Skeletal muscle cell (primary cell): ENCODE data around the gene SEC62.

ENCODE experiments used
- DNase-seq: peaks from one replicate; pipeline ENCODE4 v3.0.0-alpha.2; 2010; ENCODE audit warnings: low read depth
- H3K4me3 ChIP-seq: 2 replicates; pipeline ENCODE4 v1.5.1; 2011; ENCODE audit warnings: low read depth, mild to moderate bottlenecking, control low read depth, low read length, moderate library complexity

The SEC62 gene, protein sequence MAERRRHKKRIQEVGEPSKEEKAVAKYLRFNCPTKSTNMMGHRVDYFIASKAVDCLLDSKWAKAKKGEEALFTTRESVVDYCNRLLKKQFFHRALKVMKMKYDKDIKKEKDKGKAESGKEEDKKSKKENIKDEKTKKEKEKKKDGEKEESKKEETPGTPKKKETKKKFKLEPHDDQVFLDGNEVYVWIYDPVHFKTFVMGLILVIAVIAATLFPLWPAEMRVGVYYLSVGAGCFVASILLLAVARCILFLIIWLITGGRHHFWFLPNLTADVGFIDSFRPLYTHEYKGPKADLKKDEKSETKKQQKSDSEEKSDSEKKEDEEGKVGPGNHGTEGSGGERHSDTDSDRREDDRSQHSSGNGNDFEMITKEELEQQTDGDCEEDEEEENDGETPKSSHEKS

DNA sequence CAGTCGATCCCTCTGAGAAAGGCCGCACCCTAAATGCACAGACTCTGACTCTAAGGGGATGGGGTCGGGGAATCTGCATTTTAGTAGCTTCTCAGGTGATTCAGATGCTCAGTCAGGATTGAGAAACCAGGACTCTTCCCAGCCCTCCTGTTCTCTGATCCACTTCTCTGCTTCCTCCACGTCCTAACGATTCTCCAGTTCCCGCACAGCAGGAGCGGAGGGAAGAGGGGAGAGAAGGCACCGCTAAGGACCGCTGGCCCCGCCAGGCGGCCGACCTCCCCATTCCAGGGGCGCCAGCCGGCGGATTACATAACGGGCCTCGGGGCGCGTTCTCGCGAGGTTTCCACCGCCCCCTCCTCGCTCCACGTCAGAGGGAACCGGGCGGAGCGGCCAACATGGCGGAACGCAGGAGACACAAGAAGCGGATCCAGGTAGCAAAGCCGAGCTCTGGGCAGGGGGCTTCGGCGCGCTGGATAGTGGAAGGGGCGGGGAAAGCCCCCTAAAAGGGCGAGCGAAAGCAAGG is at the start of gene SEC62:
SEC62 (plus strand) TSS at position 380 of the 523 bp plus-strand sequence; CDS start at position 396, 16 bp downstream.
- peak; percentile 73 for DNase-seq
- peak within 1 kb of the TSS; percentile 71 for H3K4me3 ChIP-seq

DNA sequence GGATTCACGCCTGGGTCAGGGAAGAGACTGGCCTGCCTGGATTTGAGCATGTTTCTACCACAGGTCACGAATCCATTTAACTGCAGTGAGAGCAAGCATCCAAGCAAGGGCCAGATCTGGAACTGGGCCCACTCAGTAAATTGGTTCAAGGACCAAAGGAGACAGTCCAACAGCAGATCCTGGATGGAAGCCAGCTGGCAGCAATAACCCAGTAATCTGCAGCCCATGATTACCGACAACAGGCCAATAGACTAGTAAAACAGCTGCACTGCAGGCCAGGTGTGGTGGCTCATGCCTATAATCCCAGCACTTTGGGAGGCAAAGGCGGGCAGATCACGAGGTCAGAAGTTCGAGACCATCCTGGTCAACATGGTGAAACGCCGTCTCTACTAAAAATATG is 43.4 kb upstream of the SEC62 start:
- no peak overlapping the region for H3K4me3 ChIP-seq
- DNase-seq: no peak

DNA sequence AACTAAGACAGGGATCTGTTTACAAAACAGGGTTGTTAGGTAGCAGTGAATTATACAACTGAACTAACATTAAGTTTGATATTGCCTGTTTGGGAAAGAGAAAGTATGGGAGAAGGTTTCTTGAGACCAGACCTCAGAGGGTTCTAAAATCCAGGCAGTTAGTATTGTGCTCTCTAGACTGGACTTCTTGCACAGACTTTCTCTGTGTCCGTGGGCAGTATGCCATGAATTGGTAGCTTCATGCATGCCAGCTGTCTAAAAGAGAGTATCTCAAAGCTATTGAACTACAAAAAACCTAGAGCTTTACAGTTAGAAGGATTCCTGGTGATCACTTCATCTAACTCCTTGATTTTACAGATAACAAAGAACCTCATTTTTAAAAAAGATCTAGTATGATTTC is 42.8 kb upstream of the SEC62 start:
- DNase-seq: no peak
- H3K4me3 ChIP-seq: no peak overlapping the region

DNA sequence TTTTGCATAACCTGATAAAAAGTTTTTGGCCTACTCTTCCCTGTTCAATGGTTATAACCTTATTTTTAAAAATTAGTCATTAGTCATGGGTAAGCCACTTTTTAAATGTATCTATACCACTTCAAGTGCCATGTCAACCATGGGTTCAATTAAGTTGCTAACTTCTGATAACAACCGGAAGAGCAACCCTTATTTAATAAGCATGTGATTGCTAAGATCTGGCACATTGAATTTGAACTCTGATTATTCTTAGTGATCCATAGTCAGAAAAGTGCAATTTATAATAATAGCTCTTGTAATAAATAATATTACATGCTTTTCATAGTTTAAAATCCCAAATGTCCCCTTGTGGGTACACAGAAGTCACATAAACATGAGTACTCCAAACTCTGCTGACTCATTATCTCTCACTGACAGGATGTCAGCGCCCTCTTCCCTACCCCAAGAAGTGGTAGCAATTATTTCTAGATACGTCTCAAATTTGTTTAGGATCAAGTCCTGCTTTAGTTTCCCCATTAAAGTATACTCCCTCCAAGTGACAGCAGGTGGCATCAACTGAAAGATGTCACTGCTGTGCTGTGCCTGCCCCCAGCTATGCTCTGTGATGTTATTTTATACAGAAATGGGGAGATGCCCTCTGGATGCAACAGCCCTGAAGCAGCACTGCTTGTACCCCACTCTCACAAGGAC is 36.6 kb upstream of the SEC62 start:
- no peak for DNase-seq
- H3K4me3 ChIP-seq: no peak overlapping the region

DNA sequence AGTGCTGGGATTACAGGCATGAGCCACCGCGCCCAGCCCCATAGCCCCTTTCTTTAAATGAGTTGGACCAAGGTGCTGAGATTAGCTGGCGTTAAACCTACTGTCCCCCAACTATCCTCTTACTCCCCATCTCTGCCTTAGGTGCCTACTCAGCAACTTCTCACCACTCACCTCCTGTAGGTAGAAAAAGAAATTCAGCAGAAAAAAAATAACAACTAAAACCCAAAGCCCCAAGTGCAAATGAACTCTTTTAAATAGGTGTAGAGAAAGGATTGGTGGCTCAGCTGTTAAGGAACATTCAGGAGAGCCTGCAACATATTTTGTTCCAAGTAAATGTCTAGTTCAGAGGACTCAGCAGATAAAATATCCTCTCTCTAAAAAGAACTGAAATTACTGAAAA is 35.8 kb upstream of the SEC62 start:
- no peak overlapping the region for H3K4me3 ChIP-seq
- no peak for DNase-seq

DNA sequence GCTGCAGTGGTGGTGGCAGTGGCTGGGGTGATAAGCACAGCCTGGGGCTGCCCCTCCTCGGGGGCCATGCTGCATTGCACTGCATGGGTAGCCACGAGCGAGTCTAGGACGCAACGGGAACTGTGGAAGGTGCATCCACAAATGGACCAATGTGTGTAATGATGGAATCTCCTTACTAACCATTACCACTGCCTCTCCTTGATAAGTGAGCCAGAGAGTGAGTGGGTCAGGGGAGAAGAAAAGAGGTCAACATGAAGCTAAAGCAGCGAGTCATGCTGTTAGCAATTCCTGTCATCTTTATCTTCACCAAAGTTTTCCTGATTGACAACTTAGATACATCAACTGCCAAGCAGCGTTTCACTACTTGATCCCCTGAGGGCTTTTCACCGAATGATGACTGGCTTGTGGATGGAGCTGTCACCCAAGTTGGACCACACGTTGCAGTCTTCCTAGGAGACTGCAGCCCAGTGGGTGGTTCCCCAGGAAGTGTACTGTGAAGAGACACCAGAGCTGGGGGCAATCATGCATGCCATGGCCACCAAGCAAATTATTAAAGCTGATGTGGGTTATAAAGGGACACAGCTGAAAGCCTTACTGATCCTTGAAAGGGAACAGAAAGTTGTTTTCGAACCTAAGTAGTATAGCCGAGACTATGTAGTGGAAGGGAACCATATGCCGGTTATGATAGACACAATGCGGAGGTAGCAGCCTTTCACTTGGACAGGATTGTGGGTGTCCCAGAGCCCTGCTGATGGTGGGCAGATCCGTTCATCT is 34.7 kb upstream of the SEC62 start:
- no peak for DNase-seq
- no peak overlapping the region for H3K4me3 ChIP-seq

DNA sequence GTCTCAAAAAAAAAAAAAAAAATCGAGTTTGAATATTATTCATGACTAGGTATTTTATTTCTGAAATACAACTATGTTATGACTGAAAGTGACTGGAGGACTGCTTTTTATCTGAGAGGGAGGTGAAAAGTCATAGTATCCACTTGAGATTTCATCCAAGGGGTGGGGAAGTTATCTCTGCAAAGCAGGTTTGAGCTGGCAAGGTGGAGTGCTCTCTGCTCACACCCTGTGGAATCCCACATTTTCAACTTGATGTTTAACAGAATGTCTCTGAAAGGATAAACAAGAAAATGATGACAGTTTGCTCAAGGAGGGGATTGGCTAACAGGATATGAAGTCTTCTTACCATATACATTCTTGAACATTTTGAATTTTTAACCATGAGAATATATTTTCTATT is 27.3 kb upstream of the SEC62 start:
- DNase-seq: no peak

DNA sequence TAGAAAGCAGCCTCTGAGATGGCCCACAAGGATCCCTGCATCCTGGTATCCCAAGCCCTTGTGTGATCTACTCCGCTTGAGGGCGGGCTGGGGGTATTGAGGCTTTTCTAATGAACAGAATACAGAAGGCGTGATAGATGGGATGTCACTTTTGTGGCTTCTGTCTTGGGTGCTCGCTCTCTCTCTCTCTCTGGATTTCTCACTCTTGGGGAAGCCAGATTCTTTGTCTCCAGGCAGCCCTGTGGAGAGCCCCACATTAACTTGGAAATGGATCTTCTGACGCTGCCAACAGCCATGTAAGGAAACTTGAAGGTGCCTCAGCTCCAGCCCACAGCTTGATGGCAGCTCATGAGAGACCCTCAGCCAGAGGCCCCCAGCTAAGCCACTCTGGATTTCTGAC is 26.9 kb upstream of the SEC62 start:
- no peak for DNase-seq
- no peak overlapping the region for H3K4me3 ChIP-seq

More for the DNA sequence above, 27.3 kb upstream of the SEC62 start:
- no peak overlapping the region for H3K4me3 ChIP-seq

DNA sequence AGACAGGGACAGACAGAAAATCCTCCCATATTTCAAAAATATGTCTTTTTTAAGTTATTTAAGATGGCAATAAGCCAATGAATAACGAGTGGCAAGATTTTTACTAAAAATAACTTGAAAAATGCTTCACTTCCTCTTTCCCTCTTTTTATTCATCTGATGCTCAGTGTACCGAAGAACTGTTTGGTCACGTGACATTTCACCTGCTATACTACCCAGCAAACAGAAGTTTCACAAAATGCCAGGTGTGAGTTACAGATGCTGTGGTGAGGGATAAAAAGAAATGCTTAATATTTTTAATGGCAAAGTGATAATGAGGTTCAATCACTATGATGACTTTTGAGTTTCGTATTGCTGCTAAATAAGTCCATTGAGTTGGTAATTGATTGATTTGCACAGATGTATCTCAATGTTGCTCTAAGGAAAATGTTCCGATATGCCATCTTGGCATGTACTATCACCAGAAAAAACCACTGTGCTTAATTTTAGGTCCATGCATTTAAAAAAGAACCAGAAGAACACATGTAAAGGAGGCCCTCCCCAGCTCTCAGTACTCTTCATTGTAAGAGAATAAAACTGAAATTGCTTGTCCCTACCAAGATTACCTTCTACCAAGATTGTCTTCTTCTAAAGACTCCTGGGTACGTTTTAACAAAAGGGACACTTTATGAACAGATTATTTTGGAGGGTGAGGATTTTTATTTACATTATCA is 26.0 kb upstream of the SEC62 start:
- DNase-seq: no peak

DNA sequence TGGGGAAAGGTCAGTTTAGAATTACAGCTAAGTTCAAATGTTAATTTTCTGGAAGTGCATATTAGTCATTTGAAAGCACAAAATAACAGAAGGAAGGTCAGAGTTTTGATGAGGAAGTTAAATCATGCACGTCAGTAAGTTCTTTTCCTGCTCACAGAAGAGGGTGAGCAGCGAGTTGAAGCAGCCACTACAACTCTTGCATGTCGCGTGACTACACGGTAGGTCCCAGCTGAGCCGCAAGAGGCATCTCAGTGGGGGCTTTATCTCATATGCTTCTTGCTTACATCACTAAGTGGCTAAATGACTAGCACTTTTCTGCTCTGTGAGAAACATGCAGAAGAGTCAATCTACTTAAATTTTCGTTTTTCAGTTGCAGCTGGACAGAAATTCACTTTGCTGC is 21.3 kb upstream of the SEC62 start:
- DNase-seq: no peak

More for the DNA sequence above, 26.0 kb upstream of the SEC62 start:
- H3K4me3 ChIP-seq: no peak overlapping the region

DNA sequence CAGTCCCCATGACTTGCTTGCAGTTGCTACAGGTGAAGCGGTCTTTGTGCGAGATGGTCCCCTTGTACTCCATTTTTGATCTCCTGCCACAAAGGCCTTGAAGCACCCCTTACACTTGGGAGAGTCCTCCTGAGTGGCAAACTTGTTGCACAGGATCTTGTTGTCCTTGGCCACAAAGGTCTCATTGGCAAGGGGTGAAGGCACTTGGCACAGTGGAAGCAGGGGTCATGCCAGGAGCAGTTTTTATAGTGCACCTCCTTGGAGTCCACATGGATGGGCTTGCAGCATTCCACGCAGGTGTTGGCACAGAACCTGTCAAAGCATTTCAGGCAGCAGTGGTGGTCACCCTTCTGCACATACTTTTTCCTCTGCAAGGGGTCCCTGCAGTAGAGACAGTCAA is 20.3 kb upstream of the SEC62 start:
- H3K4me3 ChIP-seq: no peak overlapping the region
- no peak for DNase-seq

More for the DNA sequence above, 21.3 kb upstream of the SEC62 start:
- no peak overlapping the region for H3K4me3 ChIP-seq

DNA sequence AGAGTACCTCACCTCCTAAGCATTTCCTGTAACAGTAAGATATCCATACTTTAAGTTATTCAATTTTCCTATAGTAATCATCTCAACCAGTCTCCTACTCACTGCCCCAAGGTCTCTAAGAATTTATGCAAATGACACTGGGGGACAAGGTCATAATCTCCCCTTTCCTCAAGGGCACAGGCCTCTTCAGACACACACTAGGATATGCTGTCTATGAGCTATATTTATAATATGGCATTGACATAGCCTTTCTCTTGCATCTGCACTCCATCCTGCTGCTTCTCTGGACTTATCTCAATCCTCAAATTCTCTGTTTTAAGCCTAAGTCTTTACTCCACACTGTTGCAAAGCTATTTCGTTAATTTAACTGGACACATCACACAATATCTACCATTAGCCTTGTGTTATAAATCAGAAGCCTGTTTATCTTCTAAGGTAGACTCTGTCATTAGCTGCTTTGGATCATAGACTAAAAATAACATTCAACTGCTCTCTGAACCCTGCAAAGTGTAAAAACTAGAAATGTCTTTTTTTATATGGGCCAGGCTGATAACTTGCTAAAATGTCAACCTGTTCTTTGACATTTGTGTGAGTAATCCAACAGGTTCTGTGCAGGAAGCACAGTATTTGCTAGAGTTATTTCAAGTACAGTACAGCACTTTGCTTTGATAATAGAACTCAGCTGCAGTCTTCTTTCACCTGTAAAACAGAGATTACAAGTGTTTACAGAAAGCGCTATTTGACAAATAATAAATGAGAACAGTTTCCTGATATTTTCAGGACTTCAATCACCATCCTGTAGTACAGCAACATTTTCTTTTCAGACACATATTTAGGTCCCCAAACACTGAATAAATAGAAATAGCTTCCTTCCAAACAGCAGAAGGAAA is 17.8 kb upstream of the SEC62 start:
- no peak for DNase-seq
- H3K4me3 ChIP-seq: no peak overlapping the region

DNA sequence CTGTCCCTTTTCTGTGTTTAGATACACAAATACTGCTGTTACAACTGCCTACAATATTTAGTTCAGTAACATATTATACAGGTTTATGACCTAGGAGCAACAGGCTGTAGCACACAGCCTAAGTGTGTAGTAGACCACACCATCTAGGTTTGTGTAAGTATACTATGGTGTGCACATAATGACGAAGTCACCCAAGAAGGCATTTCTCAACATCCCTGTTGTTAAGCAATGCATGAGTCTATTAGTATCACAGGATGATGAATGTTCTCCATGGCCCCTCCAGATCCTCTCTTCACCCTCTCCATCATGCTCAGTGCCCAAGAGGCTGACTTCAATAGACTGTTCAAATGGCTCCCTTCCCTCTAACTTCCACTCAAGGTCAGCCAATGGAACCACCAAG is 14.6 kb upstream of the SEC62 start:
- H3K4me3 ChIP-seq: no peak overlapping the region
- DNase-seq: no peak

DNA sequence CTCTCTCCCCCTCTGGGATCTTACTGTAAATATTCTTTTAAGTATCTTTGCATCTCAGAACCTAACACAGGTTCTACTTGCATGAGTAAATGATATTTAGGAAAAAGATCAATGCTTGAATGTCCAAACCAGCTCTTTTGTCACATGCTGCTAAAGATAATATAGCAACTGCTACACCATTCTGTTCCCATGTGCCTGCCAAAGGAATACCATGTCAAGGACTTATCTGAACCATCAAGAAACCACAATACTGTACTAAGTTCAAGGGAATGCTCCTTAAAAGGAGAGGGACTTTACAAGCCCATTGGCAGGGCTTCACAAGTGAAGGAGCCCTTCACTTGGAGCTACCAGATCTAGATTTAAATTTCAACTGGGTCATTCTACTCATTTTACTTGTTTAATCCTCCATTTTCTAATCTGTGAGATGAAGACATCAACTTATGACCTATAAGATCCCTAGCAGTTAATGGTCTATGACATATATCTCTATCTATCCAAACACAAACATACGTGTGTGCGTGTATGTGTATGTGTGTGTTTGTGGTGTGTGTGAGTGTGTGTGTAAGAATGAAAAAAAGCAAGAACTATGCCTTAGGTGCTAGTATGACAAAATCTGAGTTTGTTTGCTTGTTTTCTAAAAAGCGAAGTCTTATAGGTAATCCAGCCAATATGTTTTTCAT is 13.0 kb upstream of the SEC62 start:
- no peak overlapping the region for H3K4me3 ChIP-seq
- no peak for DNase-seq

DNA sequence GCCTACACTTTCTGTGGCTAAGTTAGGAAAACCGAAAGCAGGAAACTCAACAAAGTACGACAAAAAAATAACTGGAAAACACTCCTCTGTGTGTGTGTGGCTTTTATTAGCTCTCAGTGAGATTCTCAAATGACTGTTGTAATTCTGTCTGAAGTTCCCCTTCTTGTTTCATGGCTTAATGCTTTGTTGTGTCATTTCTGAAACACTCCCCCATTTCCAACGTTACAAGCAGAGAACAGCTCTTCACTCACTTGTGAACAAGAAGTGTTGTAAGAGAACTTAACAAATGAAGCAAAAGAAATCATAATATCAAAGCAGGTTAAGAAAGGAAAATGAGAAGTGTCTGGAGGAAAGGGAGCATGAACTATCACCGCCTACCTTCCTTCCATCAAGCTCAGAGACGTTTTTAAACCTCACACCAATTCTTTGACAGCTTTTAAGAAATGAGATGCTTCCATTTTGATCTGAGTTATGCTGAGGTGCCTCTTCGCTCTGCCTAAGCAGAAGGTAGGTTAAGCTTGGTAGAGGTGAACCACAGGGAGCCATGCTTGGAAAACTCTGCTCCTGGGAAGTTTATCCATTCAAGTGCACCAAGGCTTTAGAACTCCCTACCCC is 12.4 kb upstream of the SEC62 start:
- DNase-seq: no peak
- no peak overlapping the region for H3K4me3 ChIP-seq

DNA sequence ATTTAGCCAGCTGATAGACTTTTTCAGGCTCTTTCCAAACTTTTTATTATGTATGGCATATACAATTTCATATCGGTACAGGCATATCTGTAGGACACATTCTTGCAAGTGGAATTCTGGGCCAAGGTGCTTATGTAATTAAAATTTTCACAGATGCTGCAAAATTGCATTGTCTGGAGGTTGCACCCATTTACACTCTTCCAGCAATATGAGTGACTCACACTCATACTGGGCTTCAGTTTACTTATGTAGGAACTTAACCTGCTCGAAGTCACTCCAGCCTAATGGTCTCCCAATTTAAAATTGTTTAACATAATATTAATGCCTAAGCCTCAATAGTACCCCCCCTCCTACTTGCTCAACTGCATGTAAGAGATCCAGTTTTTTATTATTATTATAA is 11.2 kb upstream of the SEC62 start:
- DNase-seq: no peak
- H3K4me3 ChIP-seq: no peak overlapping the region

DNA sequence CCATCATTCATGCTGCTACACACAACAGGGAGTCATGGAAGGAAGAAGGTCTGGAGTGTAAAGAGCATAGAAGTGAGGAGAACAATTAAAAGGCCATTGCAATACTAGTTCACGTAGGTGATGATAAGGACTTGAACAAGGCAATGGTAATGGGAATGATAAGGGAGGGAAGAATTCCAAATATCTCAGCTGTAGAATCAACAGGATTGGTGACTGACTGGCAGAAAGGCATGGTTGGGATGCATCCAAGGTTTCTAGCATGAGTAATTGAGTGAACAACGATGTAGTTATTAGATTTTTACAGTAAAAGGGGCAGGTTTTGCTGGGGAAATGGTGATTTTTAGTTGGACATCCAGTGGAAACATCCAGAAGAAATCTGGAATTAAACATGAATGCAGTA is 2.4 kb upstream of the SEC62 start:
- DNase-seq: no peak
- H3K4me3 ChIP-seq: no peak overlapping the region
